ENCODE results near the gene MOAP1. TPM values are rescaled to one million over a fixed set of nuclear protein-coding genes. Genes with fewer than 3 reads are reported as not detected.
"Not testable (repeated sequence)": the region's sequence is repeated elsewhere in the genome, so short reads cannot be mapped to it uniquely, and the experiment has no call there.

Gene MOAP1
- total RNA-seq, 1 experiment from 2014 or later, result 22.6 TPM

DNA sequence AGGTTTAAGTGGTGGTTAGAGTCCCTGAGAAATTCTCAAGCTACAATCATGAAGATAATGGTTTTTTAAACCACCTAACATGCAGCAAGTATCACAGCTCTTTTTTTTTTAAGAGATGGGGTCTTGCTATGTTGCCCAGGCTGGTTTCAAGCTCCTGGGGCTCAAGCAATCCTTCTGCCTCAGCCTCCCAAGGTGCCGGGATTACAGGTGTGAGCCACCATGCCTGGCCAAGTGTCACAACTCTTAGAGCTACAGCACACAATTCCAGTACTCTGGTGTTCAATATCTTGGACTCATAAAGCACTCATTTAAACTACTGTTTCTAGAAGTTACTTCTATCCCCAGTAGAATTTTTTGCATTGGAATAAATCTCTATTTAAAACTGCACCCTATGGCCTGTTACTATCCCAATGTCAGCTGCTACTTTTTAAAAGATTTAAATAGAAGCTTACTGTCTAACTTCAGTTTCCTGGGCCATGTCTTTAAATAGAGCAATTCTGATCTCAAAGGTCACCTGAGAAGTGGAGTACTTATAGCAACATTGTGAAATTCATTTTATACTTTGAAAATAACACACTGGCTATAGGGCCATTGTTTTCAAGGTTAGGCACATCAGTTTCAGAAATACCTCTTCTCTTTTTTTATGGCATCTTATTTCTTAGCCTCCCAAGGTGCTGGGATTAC lies 10.8 kb upstream of the MOAP1 start:
- in situ Hi-C loops (cut with HindIII; ENCODE audit: low pct_unique_long_range_greater_than_20kb, low sequenced_read_pairs), result no loop called here
- no peak for DNase-seq (ENCODE audit: low read depth)

DNA sequence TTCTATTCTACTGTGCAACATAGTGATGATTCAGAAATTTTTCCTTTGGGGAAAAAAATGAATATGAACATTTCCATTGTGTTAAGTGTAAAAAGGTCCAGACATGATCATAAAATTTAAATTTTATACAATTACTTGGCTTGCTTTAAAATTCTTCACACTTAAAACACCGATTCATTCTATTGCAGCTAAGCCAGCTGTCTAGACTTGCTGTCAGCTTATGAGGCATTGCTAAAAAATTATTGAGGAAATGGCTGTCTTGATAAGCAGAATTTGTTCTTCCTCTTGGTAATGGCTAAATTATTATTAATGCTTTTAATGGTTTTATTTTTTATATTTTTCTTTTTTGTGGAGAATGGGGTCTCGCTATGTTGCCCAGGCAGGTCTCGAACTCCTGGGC lies 2.3 kb upstream of the MOAP1 start:
- DNase-seq (ENCODE audit: low read depth), result no peak
- in situ Hi-C loops (cut with HindIII; ENCODE audit: low pct_unique_long_range_greater_than_20kb, low sequenced_read_pairs), result no loop called here

DNA sequence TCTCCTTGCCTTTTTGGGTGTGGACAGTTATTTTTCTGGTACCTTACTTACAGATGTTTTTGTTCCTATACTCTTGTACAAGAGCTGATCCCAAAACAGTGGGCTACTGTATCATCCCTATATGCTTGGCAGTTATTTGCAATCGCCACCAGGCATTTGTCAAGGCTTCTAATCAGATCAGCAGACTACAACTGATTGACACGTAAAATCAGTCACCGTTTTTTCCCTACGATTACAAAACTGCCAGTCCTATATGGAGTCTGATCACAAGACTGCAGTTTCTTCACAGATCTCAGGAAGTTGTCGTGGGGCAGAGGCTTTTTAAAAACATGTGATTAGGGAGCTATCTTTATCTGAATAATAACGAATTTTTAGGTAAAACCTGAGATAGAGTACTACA lies 1.8 kb upstream of the MOAP1 start:
- DNase-seq (ENCODE audit: low read depth), result no peak
- in situ Hi-C loops (cut with HindIII; ENCODE audit: low pct_unique_long_range_greater_than_20kb, low sequenced_read_pairs), result no loop called here

DNA sequence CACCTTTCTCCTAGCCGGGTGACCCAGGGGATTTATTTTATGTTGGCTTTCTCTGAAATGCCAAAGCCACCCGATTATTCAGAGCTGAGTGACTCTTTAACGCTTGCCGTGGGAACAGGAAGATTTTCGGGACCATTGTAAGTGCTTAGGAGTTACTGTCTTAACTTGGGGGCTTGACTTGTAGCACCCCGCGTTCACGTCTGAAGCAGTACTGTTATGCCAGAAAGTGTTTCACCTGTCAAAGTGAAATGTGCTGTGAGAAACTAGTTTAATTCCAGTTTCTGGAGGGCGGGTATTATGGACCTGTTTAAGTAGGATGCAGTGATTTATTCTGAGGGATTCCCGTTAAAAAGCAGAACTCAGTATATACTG lies 638 bp upstream of the MOAP1 start:
- DNase-seq (ENCODE audit: low read depth), result no peak
- in situ Hi-C loops (cut with HindIII; ENCODE audit: low pct_unique_long_range_greater_than_20kb, low sequenced_read_pairs), result no loop called here

DNA sequence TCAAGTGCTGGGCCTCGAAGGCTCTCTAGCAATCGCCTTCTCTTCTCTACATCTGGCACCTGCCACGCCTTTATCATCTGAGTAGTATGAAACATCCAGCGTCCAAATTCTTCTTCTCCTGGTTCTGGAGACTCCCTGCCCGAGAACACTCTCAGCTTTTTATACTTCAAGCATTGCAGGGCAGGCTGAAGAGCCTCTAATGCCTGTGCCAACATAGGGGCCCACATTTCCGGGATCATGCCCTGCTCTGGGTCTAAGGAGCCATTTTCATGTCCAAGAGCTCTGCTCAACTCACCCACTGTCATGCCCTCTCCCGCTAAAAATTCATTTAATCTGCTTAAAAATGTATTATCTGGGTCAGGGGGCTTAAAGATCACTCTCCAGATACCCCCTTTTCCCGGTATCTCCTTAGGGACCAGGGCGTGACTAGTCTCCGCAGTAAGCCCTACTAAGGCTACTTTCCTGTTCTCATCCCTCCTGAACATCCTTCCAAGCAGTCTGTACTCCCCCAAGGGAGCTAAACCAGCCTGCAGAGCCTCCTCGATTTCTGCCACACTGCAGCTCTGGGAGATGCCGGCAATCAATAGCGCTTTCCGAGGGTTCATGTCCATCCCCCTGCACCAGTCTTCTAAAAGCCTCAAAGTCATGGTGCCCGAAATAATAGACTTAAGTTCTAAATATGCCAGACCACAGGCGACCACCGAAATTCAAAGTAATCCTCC lies 940 bp downstream of the MOAP1 start:
- in situ Hi-C loops (cut with HindIII; ENCODE audit: low pct_unique_long_range_greater_than_20kb, low sequenced_read_pairs), result no loop called here
- DNase-seq (ENCODE audit: low read depth), result no peak

DNA sequence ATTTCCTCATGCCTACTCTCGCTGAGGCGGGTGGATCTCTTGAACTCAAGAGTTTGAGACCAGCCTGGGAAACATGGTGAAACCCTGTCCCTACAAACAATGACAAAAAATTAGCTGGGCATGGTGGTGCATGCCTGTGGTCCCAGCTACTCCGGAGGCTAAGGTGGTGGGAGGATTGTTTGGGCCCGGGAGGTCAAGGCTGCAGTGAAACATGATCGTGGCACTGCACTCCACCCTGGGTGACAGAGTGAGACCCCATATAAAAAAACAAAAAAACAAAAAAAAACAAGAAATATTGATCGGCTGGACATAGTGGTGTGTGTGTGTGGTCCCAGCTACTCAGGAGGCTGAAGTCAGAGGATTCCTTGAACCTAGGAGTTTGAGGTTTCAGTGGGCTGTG lies 9.2 kb downstream of the MOAP1 start:
- in situ Hi-C loops (cut with HindIII; ENCODE audit: low pct_unique_long_range_greater_than_20kb, low sequenced_read_pairs), result no loop called here
- no peak for DNase-seq (ENCODE audit: low read depth)

DNA sequence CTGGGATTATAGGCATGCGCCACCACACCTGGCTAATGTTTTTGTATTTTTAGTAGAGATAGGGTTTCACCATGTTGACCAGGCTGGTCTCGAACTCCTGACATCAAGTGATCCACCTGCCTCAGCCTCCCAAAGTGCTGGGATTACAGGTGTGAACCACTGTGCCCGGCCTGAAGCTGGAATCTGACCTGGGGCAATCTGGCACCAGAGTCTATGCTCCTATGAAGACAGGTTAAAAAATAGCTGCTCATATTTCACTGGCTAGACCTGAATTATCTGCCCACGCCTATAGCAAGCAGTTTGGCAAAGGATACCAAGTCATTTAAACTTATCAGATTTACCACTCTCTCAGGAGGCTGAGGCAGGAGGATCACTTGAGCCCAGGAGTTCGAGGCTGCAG lies 10.0 kb downstream of the MOAP1 start:
- in situ Hi-C loops (cut with HindIII; ENCODE audit: low pct_unique_long_range_greater_than_20kb, low sequenced_read_pairs), result not testable (repeated sequence)

DNA sequence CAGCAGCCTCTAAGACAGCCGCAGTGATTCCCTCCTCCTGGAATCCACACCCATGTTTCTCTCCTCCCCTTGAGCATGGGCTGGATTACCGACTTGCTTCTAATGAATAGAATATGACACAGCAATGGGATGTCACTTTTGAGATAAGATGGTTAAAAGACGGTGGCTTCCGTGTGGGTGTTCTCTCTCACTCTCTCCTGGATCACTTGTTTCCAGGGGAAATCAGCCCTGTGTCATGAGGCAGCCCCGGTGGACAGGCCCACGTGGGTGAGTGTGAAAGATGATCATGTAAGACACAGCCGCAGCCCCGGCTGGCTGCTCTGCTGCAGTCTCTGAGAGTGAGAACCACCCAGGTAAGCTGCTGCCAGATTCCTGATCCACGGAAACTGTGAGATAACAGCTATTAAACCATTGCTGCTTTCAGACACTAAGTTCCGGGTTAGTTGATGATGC lies 10.7 kb downstream of the MOAP1 start:
- peak; percentile 84 for DNase-seq (ENCODE audit: low read depth)
- in situ Hi-C loops (cut with HindIII; ENCODE audit: low pct_unique_long_range_greater_than_20kb, low sequenced_read_pairs), result no loop called here

More for the DNA sequence above, 10.0 kb downstream of the MOAP1 start:
- not testable (repeated sequence) for DNase-seq (ENCODE audit: low read depth)

DNA sequence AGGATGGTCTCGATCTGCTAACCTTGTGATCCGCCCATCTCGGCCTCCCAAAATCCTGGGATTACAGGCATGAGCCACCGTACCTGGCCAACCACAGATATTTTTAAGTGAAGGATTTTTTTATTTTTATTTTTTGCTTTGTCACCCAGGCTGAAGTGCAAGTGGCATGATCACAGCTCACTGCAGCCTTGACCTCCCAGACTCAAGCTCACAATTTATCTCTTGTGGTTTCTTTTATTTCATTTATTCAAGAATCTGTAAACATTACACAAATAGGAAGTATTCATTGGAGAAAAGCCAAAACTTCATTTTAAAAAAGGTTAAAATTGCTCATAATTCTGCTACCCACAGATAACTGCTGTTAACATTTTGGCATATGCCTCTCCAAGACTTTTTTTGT lies 13.3 kb downstream of the MOAP1 start:
- in situ Hi-C loops (cut with HindIII; ENCODE audit: low pct_unique_long_range_greater_than_20kb, low sequenced_read_pairs), result no loop called here

DNA sequence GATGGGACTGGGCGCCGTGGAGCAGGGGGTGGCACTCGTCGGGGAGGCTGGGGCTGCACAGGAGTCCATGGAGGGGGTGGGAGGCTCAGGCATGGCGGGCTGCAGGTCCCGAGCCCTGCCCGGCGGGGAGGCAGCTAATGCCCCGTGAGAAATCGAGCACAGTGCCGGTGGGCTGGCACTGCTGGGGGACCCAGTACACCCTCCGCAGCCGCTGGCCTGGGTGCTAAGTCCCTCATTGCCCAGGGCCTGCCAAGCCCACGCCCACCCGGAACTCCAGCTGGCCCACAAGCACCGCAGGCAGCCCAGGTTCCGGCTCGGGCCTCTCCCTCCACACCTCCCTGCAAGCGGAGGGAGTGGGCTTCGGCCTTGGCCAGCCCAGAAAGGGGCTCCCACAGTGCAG lies 14.6 kb downstream of the MOAP1 start:
- in situ Hi-C loops (cut with HindIII; ENCODE audit: low pct_unique_long_range_greater_than_20kb, low sequenced_read_pairs); DNase-seq (ENCODE audit: low read depth): not testable (repeated sequence)

More for the DNA sequence above, 13.3 kb downstream of the MOAP1 start:
- peak; percentile 66 for DNase-seq (ENCODE audit: low read depth)

DNA sequence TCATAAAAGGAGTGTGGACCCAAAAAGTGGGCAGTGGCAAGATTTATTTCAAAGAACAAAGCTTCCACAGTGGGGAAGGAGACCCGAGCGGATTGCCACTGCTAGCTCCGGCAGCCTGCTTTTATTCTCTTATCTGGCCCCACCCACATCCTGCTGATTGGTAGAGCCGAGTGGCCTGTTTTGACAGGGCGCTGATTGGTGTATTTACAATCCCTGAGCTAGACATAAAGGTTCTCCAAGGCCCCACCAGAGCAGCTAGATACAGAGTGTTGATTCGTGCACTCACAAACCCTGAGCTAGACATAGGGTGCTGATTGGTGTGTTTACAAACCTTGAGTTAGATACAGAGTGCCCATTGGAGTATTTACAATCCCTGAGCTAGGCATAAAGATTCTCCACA lies 15.1 kb downstream of the MOAP1 start:
- in situ Hi-C loops (cut with HindIII; ENCODE audit: low pct_unique_long_range_greater_than_20kb, low sequenced_read_pairs); DNase-seq (ENCODE audit: low read depth): not testable (repeated sequence)

DNA sequence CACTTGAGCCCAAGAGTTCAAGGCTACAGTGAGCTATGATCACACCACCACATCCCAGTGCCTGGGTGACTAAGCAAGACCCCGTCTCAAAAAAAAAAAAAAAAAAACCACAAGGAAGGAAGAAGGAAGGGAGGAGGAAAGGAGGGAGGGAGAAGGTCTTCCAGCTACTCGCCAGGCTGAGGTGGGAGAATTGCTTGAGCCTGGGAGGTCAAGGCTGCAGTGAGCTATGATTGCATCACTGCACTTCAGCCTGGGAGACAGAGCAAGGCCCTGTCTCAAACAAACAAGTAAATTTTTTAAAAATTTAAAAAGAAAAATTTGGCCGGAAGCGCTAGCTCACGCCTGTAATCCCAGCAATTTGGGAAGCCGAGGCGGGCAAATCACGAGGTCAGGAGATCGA lies 16.1 kb downstream of the MOAP1 start:
- DNase-seq (ENCODE audit: low read depth); in situ Hi-C loops (cut with HindIII; ENCODE audit: low pct_unique_long_range_greater_than_20kb, low sequenced_read_pairs): not testable (repeated sequence)

DNA sequence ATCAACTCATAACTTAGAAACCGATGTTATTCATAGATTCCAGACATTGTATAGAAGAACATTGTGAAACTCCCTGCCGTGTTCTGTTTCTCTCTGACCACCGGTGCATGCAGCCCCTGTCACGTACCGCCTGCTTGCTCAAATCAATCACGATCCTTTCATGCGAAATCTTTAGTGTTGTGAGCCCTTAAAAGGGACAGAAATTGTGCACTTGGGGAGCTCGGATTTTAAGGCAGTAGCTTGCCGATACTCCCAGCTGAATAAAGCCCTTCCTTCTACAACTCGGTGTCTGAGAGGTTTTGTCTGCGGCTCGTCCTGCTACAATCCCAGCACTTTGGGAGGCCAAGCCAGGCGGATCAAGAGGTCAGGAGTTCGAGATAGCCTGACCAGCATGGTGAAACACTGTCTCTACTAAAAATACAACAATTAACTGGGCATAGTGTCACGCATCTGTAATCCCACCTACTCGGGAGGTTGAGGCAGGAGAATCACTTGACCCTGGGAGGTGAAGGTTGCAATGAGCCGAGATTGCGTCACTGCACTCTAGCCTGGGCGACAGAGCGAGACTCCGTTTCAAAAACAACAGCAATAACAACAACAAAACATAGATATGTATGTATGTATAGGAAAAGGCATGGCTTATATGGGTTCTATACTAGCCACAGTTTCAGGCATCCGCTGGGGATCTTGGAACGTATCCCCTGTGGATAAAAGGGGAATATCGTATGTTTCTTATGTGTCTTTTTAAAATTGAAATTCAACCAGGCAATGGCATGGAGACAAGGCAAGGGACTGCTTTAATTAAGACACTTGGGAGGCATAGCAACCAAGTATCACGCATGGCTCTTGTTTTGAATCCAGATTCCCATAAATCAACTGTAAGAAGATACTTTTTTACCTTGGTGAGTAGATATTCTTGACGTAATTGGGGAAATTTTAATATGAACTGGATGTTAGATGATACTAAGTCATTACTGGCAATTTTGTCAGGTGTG lies 19.1 kb downstream of the MOAP1 start:
- peak; percentile 85 for DNase-seq (ENCODE audit: low read depth)
- in situ Hi-C loops (cut with HindIII; ENCODE audit: low pct_unique_long_range_greater_than_20kb, low sequenced_read_pairs), result not testable (repeated sequence)

DNA sequence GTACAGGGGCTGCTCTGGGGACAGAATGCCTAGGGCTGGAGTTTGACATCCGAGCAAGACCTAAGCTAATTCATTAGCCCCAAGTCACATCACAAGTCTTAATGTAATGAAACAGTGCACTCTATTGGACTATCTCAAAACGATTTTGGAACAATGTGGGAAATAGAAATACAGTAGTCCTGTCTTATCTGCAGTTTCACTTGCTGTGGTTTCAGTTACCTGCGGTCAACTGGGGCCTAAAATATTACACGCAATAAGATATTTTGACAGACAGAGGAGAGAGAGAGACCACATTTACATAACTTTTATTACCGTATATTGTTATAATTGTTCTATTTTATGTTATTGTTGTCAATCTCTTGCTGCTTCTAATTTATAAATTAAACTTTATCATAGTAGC lies 21.1 kb downstream of the MOAP1 start:
- in situ Hi-C loops (cut with HindIII; ENCODE audit: low pct_unique_long_range_greater_than_20kb, low sequenced_read_pairs), result no loop called here
- DNase-seq (ENCODE audit: low read depth), result no peak

DNA sequence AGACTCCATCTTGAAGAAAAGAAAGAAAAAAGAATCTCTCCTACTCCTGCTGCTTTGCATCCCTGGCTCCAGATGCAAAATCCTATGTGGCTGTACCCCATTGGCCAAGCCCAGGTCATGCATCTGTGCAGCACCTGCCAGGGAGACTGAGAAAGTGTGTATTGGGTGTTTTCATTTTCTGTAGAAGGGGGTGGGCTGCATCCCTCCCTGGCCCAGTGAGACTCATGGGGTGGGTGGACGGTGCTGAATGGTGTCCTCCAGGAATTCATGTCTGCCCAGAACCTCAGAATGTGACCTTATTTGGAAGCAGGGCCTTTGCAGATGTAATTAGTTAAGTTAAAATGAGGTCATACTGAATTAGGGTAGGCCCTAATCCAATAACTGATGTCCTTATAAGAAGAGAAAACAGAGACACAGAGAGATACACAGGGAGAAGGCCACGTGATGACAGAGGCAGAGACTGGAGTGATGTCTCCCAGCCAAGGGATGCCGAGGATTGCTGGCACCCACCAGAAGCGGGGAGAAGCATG lies 23.2 kb downstream of the MOAP1 start:
- in situ Hi-C loops (cut with HindIII; ENCODE audit: low pct_unique_long_range_greater_than_20kb, low sequenced_read_pairs), result no loop called here
- no peak for DNase-seq (ENCODE audit: low read depth)

DNA sequence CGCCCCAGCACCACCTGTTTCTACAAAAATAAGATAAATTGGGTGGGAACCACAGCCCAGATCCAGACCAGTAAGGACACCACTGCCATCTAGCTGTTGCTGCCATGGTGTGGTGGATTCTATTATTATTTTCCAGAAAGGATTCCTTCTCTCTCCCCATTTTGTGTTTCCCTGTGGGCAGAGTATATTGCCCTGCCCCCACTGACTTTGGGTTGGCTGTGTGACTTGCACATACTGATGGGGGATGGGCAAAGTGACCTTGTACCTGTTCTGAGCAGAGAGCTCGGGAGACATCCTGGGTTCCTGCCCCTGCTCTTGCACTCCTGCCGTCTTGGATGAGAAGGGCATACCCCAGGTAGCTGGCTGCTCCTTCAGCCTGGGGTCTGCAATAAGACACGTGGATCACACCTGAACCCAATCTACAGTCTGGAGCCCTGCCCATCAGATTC lies 24.3 kb downstream of the MOAP1 start:
- peak; percentile 54 for DNase-seq (ENCODE audit: low read depth)
- in situ Hi-C loops (cut with HindIII; ENCODE audit: low pct_unique_long_range_greater_than_20kb, low sequenced_read_pairs), result no loop called here

DNA sequence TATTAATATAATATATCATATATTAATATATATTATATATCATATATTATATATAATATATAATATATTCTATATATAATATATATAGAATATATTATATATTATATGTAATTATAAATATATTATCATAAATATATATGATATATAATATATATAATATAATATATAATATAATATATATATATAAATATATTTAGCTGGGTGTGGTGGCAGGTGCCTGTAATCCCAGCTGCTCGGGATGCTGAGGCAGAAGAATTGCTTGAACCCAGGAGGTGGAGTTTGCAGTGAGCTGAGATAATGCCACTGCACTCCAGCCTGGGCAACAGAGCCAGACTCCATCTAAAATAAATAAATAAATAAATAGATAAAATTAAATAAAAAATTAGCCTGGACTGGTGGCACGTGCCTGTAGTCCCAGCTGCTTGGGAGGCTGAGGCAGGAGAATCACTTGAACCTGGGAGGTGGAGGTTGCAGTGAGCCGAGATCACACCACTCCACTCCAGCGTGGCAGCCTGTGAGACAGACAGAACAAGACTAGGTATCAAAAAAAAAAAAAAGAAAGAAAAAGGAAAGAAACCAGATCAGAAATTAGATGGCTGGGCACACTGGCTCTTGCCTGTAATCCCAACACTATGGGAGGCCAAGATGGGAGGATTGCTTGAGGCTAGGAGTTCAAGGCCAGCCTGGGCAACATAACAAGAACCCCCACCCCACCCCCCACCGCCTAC lies 24.9 kb downstream of the MOAP1 start:
- in situ Hi-C loops (cut with HindIII; ENCODE audit: low pct_unique_long_range_greater_than_20kb, low sequenced_read_pairs); DNase-seq (ENCODE audit: low read depth): not testable (repeated sequence)

DNA sequence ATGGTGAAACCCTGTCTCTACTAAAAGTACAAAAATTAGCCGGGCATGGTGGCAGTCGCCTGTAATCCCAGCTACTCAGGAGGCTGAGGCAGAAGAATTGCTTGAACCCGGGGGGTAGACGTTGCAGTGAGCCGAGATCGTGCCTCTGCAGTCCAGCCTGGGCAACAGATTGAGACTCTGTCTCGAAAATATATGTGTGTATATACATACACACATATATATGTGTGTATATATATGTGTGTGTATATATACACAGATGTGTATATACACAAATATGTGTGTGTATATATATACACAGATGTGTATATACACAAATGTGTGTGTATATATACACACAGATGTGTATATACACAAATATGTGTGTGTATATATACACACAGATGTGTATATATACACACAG lies 26.3 kb downstream of the MOAP1 start:
- DNase-seq (ENCODE audit: low read depth); in situ Hi-C loops (cut with HindIII; ENCODE audit: low pct_unique_long_range_greater_than_20kb, low sequenced_read_pairs): not testable (repeated sequence)

Measured in Caki2 (cell line).